Activated CD4-positive, alpha-beta T cell treated with anti-CD3 and anti-CD28 coated beads, Interleukin-2, amount 50 U/mL, for 24 hours (primary cell): Measurements from ENCODE around the gene SLC22A31.

Experiments
- DNase-seq, 2 donors: peaks; one replicate each; pipeline ENCODE4 v3.0.0-alpha.2; 2020; ENCODE audit warnings: low read depth in 1 of 2, low spot score in 1 of 2

SLC22A31 gene

GRCh38 chr16:89150981-89151380 lies 49.4 kb downstream of the SLC22A31 start:
- no peak for DNase-seq

DNA sequence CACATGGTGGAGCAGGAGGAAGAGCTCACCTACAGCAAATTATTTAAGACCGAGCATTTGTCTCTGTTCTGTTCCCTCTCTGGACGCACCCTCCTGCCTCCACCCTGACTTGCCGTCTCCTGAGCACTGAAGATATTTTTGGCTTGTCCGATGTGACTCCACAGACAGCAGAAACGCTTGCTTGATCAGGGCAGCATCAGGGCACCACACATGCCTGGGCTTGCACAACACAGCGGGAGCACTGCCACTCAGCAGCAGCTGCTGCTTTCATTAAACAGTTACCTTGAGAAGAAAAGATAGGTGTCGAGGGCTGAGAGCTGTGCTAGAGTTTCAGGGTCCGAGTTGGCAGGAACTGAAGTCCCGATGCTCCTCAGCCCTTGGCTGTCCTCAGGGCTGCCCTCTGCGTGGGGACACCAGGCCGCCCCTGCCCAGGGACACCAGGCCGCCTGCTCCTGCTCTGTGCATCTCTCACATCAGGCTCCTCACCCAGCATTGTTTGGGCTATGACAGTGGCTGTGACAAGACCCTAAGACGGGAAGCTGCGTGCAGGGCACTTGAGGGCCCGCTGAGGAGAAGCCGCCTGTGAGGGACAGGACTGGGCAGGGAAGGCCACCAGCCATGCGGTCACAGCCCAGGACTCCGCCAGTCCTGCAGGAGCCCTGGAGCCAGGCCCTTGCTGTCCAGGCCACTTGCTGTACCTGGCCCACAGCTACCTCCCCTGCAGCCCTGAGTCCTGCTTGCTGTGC lies 50.1 kb downstream of the SLC22A31 start:
- no peak for DNase-seq

GRCh38 chr16:89149386-89149785 lies 51.0 kb downstream of the SLC22A31 start:
- DNase-seq, result no peak

GRCh38 chr16:89147085-89147817 lies 53.1 kb downstream of the SLC22A31 start:
- DNase-seq, result no peak

DNA sequence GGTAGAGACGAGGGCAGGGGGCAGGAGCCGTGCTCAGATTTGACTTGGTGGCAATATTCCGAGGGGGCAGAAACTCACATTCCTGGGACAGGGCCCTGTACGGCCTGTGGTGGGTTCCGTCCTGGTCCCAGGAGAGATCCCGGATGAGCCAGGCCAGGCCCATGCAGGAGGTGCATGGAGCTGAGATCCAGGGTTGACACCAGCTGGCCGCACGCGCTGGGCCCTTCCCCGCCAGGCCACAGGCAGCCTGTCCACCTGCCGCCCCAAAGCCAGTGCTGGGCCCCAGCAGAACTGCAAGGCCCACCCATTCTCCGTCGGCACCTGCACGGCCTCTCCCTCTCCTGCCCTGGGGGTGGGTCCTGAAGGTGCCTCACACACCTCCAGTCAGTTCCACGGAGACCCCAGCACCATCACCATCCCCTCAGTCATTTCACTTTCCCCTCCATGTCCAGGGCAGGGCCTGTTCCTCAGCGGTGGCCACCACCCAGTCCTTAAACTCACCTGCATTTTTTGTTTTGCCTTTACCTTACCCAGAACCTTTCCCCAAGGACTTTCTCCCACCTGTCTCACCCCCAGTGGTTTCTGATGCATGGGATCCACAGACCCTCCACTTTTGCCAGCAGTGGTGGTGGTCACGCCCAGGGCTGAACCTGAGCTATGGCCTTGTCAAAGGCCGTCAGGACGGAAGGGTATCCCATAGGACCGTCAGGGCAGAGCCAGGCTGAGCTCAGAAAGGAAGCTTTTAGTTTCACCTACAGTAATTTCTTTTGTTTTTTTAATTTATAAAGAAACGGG lies 53.9 kb downstream of the SLC22A31 start:
- no peak for DNase-seq
